Measurements from ENCODE around the gene XBP1. TPM values are rescaled to one million over a fixed set of nuclear protein-coding genes. Genes with fewer than 3 reads are reported as not detected.

Gene XBP1
- total and polyA plus RNA-seq, 2 experiments from 2014 or later = 95.1 to 195 TPM

GRCh38 chr22:28793976-28794584 is 6.3 kb downstream of the XBP1 start (continued):
- TF ChIP-seq ETS1 (IDR thresholded peaks at IDR 0.05) = no peak
- no peak for TF ChIP-seq NANOG (IDR thresholded peaks at IDR 0.05; ENCODE audit: borderline replicate concordance)
- TF ChIP-seq EZH2phosphoT487 (IDR thresholded peaks at IDR 0.05; ENCODE audit: unreplicated experiment) = no peak
- TF ChIP-seq ZNF331 (CRISPR knock-in tag; IDR thresholded peaks at IDR 0.05; ENCODE audit: low read depth) = no peak
- no peak for TF ChIP-seq CREB1 (CRISPR knock-in tag; IDR thresholded peaks at IDR 0.05; ENCODE audit: low read depth)
- no peak for TF ChIP-seq EZH2 (IDR thresholded peaks at IDR 0.05; ENCODE audit: low read depth, unreplicated experiment)

- H3K9me2 ChIP-seq (ENCODE audit: insufficient read depth) = no peaks in the 10 kb centered on the region
- Mint-ChIP-seq H3K4me1 (no peaks in the 10 kb centered on the region), H3K36me3 (ENCODE audit: low read depth) (peaks cover 63% of the 10 kb centered on the region), H3K27me3 (ENCODE audit: insufficient read depth, low read depth, poor library complexity) (peaks cover 11% of the 10 kb centered on the region), H3K4me3 (no peak overlapping the region), H3K27ac (peak overlapping the region; percentile 5; the same call in 1 of the 2 replicates), H3K9me3 (no peaks in the 10 kb centered on the region)
- H3K4me3 ChIP-seq = no peak overlapping the region
- peaks cover 59% of the 10 kb centered on the region for H3F3A ChIP-seq (replicated peaks; ENCODE audit: low read depth)
- peak overlapping the region; percentile 77 for H3K27ac ChIP-seq (ENCODE audit: low read depth)
- peaks cover 41% of the 10 kb centered on the region for H3K36me3 ChIP-seq (ENCODE audit: insufficient read depth)
- no peaks in the 10 kb centered on the region for H3K27me3 ChIP-seq (ENCODE audit: insufficient read depth)
- TF ChIP-seq STAT1 (IDR thresholded peaks at IDR 0.05; ENCODE audit: unreplicated experiment) = no peak
- TF ChIP-seq ETS1 (IDR thresholded peaks at IDR 0.05) = no peak
- TF ChIP-seq REST (IDR thresholded peaks at IDR 0.05; ENCODE audit: unreplicated experiment) = no peak
- no peak for TF ChIP-seq ZNF114 (CRISPR knock-in tag; IDR thresholded peaks at IDR 0.05)
- no peak for TF ChIP-seq CREB1 (CRISPR knock-in tag; IDR thresholded peaks at IDR 0.05; ENCODE audit: low read depth)
- peak; percentile 46; the same call in 1 of the 2 replicates for TF ChIP-seq POLR2AphosphoS5 (IDR thresholded peaks at IDR 0.05; ENCODE audit: low read depth)
- H3K4me1 ChIP-seq (ENCODE audit: insufficient read depth) = no peaks in the 10 kb centered on the region
- DNase-seq (ENCODE audit: low spot score) (peak; percentile 23), ATAC-seq (peak; percentile 47)
- no peak overlapping the region for H2AFZ ChIP-seq
- H3K79me2 ChIP-seq (replicated peaks; ENCODE audit: insufficient read depth) = peaks cover 24% of the 10 kb centered on the region
- peaks cover 38% of the 10 kb centered on the region for H4K20me1 ChIP-seq (replicated peaks; ENCODE audit: insufficient read depth)
- H3K4me2 ChIP-seq = no peak overlapping the region
Measured at GRCh38 chr22:28792491-28793383, 7.6 kb downstream of the XBP1 start.
